GM20431 (cell line): ENCODE data around the gene NAA20.
"Not testable (repeated sequence)": the region's sequence is repeated elsewhere in the genome, so short reads cannot be mapped to it uniquely, and the experiment has no call there.

Source experiments
- in situ Hi-C: fragments of 300-500 bp; cut with MseI, MboI; formaldehyde crosslinking; loops from one replicate; pipeline ENCODE4 v1.15.0; 2020; ENCODE audit warnings: low sequenced_read_pairs; ENCODE audit not compliant: unreplicated experiment

NAA20 gene

GRCh38 chr20:19987046-19987445 is 30.1 kb upstream of the NAA20 start:
- in situ Hi-C loops = loop anchor here (25.0 kb wide), 2 partner anchors 200 to 300 kb away; no protein-coding TSS in a partner anchor

DNA sequence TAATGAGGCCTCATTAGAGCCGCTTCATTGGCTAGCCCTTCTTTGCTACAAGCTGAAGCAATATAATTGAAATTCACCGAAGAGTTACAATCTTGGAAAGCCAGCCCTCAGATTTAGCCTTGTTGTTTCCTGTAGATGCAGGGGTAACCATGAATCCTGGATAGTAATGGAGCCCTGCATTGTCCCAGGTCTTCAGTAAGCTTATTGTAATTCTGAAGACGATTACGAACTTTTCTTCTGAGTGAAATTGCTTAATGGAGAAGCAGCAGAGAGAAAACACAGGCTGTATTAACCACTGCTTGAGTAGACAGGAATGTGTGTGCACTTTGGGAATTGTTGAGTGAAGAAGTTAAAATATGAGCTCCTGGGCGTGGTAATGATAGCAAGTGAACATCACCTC is 26.3 kb upstream of the NAA20 start:
- in situ Hi-C loops = loop anchor here (25.0 kb wide), 2 partner anchors 204 to 304 kb away; no protein-coding TSS in a partner anchor

DNA sequence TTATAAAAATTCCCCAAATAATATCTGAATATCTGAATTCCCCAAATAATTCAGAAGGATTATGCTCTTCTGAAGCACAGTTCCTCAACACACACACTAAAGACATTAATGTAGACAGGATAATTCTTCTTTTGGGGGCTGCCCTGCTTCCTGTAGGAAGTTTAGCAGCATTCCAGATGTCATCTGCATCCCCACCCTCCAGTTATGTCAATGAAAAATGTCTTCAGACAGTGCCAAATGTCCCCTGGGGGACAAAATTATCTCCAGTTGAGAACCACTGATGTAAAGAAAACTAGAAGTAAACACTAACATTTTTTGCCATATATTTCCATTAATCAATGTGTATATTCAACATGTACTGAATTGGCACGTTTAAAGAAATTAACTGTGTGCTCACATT is 25.9 kb upstream of the NAA20 start:
- in situ Hi-C loops = loop anchor here (25.0 kb wide), 2 partner anchors 204 to 304 kb away; no protein-coding TSS in a partner anchor

- in situ Hi-C loops = loop anchor here (25.0 kb wide), 2 partner anchors 205 to 305 kb away; no protein-coding TSS in a partner anchor
These were observed 25.3 kb upstream of the NAA20 start for GRCh38 chr20:19991854-19992253.

DNA sequence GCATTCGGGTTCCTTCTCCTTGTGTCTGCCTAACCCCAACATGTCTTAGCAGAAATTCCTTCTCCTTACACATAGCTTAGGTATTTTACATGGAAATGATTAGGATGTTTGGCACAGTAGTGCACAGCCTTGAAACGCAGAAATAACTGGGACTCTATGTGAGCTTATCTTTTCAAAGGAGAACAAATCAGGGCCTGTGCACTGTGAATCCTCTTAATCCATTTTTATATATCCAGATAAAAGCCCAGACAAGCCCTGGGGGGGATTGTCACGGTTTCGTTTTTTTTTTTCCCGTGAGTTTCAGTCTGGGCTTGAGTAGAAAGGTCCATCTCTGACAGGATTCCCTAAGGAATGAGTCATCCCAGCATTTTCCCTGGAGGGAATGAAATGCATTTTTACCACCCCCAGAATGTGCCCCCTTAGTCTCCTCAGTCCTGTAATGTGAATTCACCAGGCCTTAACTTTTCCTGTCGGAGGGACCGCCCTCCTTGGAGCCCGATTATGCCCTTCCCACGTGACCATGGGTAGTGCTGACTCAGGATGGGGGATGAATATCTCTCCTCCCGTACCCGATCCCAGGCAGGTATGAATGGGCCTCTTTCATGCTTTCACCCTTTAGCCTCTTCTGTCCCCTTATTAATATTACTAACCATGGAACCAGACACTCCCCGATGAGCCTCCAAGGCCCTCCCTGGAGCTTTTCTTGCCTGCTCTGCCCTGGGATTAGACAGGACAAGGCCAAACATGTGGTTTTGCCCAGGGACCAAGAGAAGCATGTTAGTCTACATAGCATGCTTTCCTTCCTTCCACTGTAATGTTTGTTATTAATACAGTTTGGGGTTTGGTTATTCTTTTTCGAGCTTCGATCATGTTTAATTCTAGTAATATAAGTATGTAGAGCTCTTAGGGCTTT is 23.9 kb upstream of the NAA20 start:
- in situ Hi-C loops = loop anchor here (25.0 kb wide), 2 partner anchors 206 to 306 kb away; no protein-coding TSS in a partner anchor

DNA sequence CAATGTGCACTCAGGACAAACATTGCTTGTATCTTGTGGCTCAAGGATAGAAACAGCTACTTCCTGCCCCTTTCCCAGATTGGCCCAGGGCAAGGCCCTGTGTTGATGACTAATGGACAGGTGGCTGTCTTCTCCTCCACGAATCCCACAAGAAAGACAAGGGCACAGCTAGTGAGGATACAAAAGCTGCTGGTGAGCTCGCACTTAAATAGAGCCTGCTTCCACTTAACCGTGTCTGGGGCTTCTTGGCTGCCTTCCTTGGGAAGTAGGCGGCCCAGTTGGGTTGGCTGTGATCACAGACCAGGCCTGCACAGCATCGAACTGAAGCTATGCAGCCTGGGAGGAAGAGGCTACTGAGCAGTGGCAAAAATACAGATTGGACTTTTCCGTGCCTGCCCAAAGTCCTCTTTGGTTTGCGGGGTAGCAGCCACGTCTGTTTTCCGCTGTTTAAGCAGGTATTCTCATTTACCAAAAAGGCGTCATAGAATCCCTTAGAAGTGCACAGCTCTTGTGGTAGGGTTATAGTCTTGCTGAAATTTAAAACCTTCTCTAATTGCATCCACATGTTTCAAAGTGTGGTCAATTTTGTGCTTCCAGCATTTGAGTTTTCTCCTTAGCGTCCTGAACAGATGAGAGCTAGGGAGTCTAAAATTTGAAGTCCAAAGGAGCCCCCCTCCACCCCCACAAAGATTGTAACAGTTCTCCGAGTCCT is 23.0 kb upstream of the NAA20 start:
- in situ Hi-C loops = loop anchor here (25.0 kb wide), 2 partner anchors 207 to 307 kb away; no protein-coding TSS in a partner anchor

GRCh38 chr20:19995220-19995863 is 21.8 kb upstream of the NAA20 start:
- in situ Hi-C loops = loop anchor here (25.0 kb wide), 2 partner anchors 208 to 308 kb away; no protein-coding TSS in a partner anchor

DNA sequence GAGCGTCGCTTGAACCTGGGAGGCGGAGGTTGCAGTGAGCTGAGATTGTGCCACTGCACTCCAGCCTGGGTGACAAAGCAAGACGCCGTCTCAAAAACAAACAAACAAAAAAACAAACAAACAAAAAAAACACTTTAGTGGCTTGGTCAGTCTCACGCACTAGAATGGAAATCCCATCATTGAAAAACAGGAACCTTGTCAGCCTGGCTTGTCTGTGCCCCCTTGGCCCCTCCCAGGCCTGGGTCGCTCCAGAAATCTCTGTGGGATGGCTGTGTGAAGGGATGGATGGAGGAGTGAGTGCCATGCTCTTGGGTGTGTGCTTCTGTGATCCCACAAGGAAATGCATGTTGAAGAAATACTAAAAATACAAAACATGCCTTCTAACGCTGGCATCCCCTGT is 20.9 kb upstream of the NAA20 start:
- in situ Hi-C loops = loop anchor here (25.0 kb wide), 2 partner anchors 209 to 309 kb away; no protein-coding TSS in a partner anchor

DNA sequence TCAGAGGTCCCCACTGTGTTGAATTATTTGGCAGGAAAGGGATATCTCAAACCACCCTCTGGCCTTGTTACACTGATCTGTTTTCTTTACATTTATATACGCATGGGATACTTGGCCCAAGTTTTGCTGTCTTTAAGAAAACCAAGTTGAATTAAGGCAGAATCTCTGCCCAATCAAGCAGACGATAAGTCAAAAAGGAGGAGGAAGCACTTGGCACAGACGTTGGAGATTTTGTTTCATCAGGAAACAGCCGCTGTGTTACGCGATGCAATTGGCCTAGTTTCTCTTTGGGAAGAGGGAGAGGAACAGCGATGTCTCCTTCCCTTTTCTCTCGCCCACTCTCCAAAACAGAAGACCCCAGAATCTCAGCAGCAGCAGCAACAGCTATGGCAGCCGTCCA is 20.2 kb upstream of the NAA20 start:
- in situ Hi-C loops = loop anchor here (25.0 kb wide), 2 partner anchors 210 to 310 kb away; no protein-coding TSS in a partner anchor

- in situ Hi-C loops = loop anchor here (25.0 kb wide), 2 partner anchors 212 to 312 kb away; no protein-coding TSS in a partner anchor
These were observed 18.0 kb upstream of the NAA20 start for GRCh38 chr20:19998990-19999705.

DNA sequence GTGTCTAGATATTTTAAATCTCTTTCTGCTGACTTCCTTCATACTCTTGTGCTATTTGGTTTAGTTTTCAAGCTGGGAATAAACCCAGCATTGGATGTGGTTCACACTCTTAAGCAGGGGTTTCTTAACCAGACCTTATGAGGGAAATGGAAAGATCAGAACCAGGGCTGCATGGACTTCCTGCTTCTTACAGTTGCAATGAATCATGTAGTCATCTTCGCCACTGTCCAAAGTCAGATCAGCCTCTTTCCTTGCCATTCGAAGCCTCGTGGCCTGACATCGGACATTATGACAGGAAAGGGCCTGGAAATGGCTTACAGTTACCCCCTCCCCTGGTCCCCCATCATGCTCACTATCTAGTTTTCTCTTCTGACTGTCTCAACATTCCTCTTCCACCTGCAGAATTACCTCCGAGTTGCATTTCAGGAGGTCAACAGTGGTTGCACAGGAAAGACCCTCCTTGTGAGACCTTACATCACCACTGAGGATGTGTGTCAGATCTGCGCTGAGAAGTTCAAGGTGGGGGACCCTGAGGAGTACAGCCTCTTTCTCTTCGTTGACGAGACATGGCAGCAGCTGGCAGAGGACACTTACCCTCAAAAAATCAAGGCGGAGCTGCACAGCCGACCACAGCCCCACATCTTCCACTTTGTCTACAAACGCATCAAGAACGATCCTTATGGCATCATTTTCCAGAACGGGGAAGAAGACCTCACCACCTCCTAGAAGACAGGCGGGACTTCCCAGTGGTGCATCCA is 16.8 kb upstream of the NAA20 start:
- in situ Hi-C loops = no loop called here

DNA sequence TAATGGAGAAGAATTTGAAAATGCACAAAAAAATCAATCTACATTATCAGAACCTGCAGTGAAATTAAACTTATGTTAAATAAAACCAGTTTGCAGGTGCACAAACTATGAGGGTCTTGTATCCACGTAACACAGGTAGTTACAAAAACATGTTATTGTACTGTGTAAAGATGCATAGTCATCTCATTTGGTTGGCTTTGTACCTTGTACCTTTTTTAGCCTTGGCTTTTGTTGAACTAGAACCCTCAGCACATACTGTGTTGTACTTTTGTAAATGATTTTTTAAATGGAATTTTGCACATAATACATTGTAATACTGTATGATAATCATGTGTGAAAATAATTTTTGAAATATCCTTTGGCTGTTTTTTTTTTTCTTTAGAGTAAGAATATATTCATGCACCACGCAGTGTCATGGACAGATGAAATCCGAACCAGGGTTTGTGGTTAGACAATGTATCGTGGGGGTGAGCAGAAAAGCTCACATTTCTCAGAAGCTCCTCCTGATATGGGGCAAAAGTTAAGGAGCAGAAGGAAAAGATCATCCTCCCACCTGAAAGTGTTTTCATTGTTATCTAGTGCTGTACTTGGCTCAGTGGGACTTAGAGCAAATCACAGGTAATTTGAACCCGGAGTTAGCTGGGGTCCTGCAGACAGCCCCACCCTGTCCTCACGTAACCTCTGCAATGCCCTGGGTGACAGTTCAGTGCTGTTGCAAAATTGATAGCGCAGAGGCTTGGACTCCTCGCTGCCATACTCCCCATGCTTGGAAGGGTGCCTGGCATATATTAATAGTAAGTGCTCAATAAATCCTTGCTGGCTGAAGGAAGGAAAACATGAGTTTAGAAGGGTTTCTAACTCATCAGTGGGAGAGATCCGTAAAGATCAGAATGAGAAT is 14.8 kb upstream of the NAA20 start:
- in situ Hi-C loops = no loop called here

GRCh38 chr20:20003031-20003954 is 13.9 kb upstream of the NAA20 start:
- in situ Hi-C loops = no loop called here

DNA sequence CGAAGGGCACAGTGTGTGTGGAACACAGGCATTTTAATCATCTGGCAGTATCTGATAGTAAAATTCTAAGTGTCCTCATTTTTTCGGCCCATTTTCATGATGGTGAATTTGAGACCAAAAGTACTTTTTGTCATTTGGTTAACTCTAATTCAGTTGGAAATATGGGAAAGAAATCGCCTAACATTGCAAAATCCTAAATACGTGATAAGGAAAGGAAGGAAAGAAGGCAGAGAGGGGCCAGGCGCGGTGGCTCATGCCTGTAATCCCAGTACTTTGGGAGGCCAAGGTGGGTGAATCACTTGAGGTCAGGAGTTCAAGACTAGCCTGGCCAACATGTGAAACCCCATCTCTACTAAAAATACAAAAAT is 13.2 kb upstream of the NAA20 start:
- in situ Hi-C loops = not testable (repeated sequence)

DNA sequence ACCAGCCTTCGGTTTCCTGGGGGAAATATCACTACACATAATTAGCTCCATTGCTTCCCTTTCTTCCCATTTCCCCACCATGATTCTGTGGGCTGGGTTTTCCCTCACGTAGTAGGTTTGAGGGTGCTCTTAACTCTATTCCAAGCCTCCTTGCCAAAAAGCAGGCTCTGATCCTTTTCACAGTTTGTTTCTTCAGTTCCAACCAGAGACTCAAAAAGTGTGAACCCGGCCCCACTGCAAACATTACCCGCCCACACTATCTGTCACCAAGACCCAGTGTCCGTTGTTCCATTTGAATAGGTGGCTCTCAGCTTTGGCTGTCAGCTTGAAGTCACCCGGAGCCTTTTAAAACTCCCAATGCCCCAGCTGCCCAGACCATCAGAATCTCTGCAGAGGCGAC is 11.8 kb upstream of the NAA20 start:
- in situ Hi-C loops = no loop called here

DNA sequence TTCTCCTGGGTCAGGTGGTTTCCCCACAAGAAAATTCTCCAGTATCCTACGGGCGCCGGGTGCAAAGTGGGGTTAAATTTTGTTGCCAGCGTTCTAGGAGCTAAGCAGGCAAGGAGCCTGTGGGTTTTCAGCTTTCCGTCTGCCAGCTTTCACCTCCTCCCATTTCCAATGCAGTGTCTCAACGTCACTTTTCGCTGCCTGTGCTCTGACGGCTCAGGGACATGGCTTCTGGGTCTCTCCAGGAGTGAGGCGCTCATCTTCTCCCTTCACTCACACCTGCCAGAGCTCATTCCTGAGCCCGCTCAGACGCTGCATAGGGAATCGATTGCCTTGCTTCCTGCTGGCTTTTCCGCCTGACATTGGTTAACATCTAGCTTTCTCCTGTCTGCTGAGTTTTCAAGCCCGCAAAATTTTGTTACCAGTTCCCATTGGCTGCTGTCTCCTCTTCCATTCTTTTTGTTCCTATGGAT is 7.3 kb upstream of the NAA20 start:
- in situ Hi-C loops = no loop called here
